ENCODE measurements around the gene PACC1. TPM values are rescaled to one million over a fixed set of nuclear protein-coding genes. Genes with fewer than 3 reads are reported as not detected.

The PACC1 gene
- total RNA-seq, 4 donors from 2014 or later = 1.4 to 3.8 (median 2.5) TPM

DNA sequence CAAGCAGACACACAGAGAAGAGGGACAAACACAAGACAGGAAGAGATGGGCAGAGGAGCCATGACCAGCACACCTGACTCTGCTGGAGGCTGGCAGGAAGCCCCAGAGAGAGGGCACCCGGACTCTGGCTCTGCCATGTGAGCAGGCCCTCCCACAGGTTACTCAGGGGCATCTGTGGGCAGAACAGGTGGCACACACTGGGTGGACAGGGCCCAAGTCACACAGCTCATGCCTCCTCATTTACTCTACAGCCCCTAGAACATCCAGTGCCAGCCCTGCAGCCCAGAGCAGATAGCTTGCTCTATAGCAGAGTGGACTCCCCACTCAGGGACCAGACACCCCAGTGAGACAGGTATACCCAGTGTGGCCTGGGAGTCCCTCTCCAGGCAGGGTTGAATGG, 28.7 kb downstream of the PACC1 start:
- ATAC-seq = peak in 1 of 2 donors; percentile 21

DNA sequence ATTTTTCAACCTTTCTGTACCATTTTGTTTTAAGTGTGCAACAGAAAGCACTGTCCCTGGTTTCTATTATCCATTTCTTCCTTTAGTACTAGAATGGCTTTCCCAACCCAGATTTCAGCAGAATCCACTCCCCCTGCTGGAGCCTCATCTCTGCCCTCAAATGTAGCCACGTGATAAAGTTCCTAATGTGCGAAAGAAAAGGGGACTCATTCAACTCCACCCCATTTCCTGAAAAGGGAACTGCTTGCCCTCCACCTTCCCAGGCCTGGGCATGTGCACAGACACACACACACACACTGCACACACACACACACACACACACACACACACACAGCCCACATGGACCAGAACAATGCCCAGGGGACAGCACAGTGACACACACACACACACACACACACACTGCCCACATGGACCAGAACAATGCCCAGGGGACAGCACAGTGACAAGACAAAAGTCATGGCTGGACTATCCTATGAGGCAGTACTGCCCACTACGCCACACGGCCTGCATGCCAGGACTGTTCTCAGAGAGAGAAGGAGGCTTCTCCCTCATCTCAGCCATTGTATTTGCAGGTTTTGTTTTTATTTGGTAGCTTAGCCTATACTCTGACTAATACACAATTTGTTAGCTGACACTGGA, 33.2 kb downstream of the PACC1 start:
- H3K27ac ChIP-seq = no peak overlapping the region
- H3K4me1 ChIP-seq = no peaks in the 10 kb centered on the region
- DNase-seq = no peak
- ATAC-seq = no peak
- TF ChIP-seq, protein P1, sequence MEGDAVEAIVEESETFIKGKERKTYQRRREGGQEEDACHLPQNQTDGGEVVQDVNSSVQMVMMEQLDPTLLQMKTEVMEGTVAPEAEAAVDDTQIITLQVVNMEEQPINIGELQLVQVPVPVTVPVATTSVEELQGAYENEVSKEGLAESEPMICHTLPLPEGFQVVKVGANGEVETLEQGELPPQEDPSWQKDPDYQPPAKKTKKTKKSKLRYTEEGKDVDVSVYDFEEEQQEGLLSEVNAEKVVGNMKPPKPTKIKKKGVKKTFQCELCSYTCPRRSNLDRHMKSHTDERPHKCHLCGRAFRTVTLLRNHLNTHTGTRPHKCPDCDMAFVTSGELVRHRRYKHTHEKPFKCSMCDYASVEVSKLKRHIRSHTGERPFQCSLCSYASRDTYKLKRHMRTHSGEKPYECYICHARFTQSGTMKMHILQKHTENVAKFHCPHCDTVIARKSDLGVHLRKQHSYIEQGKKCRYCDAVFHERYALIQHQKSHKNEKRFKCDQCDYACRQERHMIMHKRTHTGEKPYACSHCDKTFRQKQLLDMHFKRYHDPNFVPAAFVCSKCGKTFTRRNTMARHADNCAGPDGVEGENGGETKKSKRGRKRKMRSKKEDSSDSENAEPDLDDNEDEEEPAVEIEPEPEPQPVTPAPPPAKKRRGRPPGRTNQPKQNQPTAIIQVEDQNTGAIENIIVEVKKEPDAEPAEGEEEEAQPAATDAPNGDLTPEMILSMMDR (IDR thresholded peaks at IDR 0.05 in 4 of 5, conservative IDR thresholded peaks at IDR 0.05 in 1 of 5) = no peak
- no peak for TF ChIP-seq POLR2A (IDR thresholded peaks at IDR 0.05)
- H3K9me3 ChIP-seq = no peaks in the 10 kb centered on the region
- no peak overlapping the region for H3K4me3 ChIP-seq
- intact Hi-C loops (cut with DNase I; ENCODE audit: low total_unique reads) = no loop called here
- in situ Hi-C loops (cut with MboI; ENCODE audit: low sequenced_read_pairs in 4 of 4) = no loop called here
- no peaks in the 10 kb centered on the region for H3K27me3 ChIP-seq
- peaks cover 0 to 10% of the 10 kb centered on the region in 2 donors for H3K36me3 ChIP-seq

More for the DNA sequence above, 28.7 kb downstream of the PACC1 start:
- no peaks in the 10 kb centered on the region for H3K4me1 ChIP-seq
- H3K36me3 ChIP-seq = no peaks in the 10 kb centered on the region
- H3K27me3 ChIP-seq = no peaks in the 10 kb centered on the region
- in situ Hi-C loops (cut with MboI; ENCODE audit: low sequenced_read_pairs in 4 of 4) (no loop called here), intact Hi-C loops (cut with DNase I; ENCODE audit: low total_unique reads) (no loop called here)
- H3K4me3 ChIP-seq = no peak overlapping the region
- H3K9me3 ChIP-seq = no peaks in the 10 kb centered on the region
- TF ChIP-seq POLR2A (IDR thresholded peaks at IDR 0.05) = no peak
- no peak overlapping the region for H3K27ac ChIP-seq
- DNase-seq = no peak

DNA sequence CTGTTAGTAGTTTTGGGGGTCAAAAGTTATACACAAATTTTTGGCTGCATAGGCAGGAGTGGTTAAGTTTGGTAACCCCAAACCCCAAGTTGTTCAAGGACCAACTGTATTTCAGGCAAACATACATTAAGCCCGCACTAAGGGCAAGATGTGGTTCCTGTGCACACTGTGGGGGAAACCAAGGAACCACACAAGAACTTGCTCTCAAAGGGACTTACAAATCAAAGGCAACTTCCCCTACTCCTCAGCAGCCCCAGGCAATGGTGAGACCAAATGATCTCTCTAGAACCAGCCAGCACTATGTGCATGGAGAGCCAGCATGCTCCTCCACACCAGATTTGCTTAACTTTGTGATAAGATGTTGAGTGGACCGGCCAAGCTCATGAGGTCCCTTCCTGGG, 35.3 kb downstream of the PACC1 start:
- in situ Hi-C loops (cut with MboI; ENCODE audit: low sequenced_read_pairs in 4 of 4) (loop anchor here in 1 of 4 donors (10.0 kb wide), 1 partner anchor 65 kb away; no protein-coding TSS in a partner anchor), intact Hi-C loops (cut with DNase I; ENCODE audit: low total_unique reads) (no loop called here)
- Histone ChIP-seq H3K27ac (no peak overlapping the region), H3K4me1 (no peaks in the 10 kb centered on the region), H3K4me3 (no peak overlapping the region), H3K36me3 (peaks cover 0 to 10% of the 10 kb centered on the region in 2 donors), H3K27me3 (no peaks in the 10 kb centered on the region), H3K9me3 (no peaks in the 10 kb centered on the region)
- TF ChIP-seq, protein P1 (IDR thresholded peaks at IDR 0.05 in 4 of 5, conservative IDR thresholded peaks at IDR 0.05 in 1 of 5) = no peak
- TF ChIP-seq POLR2A (IDR thresholded peaks at IDR 0.05) = no peak
- ATAC-seq (no peak), DNase-seq (no peak)

DNA sequence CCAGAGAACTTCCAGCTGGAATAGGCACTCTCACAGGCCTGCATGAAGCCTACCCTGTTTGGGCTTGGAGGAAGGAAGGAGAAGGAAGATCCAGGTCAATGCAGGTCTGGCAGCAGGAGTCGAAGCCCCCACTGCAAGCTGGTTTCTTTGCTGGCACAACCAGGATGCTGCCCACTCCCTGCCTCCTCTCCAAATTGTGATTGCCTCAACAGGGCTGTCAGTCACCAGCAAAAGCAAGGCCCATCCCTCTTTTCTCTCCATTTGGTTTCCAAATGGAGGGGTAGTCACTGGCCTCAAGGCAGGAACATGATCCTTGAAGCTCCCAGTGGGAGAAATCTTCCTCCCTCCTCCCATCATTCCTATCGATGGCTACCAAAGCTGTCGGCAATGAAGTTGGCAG, 37.0 kb downstream of the PACC1 start:
- H3K4me3 ChIP-seq = no peak overlapping the region
- ATAC-seq (no peak), DNase-seq (no peak)
- H3K36me3 ChIP-seq = peaks cover 0 to 10% of the 10 kb centered on the region in 2 donors
- in situ Hi-C loops (cut with MboI; ENCODE audit: low sequenced_read_pairs in 4 of 4) = loop anchor here in 1 of 4 donors (10.0 kb wide), 1 partner anchor 67 kb away; no protein-coding TSS in a partner anchor
- no peaks in the 10 kb centered on the region for H3K4me1 ChIP-seq
- H3K27ac ChIP-seq = no peak overlapping the region
- H3K9me3 ChIP-seq = no peaks in the 10 kb centered on the region
- intact Hi-C loops (cut with DNase I; ENCODE audit: low total_unique reads) = no loop called here
- TF ChIP-seq POLR2A (IDR thresholded peaks at IDR 0.05) = no peak
- TF ChIP-seq, protein P1 (IDR thresholded peaks at IDR 0.05 in 4 of 5, conservative IDR thresholded peaks at IDR 0.05 in 1 of 5) = no peak
- H3K27me3 ChIP-seq = no peaks in the 10 kb centered on the region

DNA sequence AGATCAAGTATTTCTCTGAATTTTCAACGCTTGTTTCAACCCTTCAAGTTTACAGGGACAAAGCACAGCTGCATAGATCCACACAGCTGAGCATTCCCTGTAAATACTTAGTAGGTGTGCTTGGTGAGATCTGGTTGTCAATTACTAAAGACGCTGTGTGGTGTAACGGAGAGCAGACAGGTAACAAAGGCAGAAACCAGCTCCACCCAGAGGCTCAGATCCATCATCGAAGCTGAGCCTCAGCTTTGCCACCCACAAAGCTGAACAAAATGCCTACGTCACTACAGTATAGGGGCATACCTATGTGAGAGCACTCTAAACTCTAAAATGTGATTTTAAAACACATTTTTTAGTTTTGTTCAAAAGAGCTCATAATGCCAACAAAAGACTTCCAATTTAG, 38.7 kb downstream of the PACC1 start:
- in situ Hi-C loops (cut with MboI; ENCODE audit: low sequenced_read_pairs in 4 of 4) (loop anchor here in 1 of 4 donors (10.0 kb wide), 1 partner anchor 69 kb away; no protein-coding TSS in a partner anchor), intact Hi-C loops (cut with DNase I; ENCODE audit: low total_unique reads) (no loop called here)
- DNase-seq (no peak), ATAC-seq (no peak)
- Histone ChIP-seq H3K27ac (no peak overlapping the region), H3K4me3 (no peak overlapping the region), H3K36me3 (peaks cover 0 to 10% of the 10 kb centered on the region in 2 donors), H3K9me3 (no peaks in the 10 kb centered on the region), H3K27me3 (no peaks in the 10 kb centered on the region), H3K4me1 (no peaks in the 10 kb centered on the region)
- TF ChIP-seq POLR2A (IDR thresholded peaks at IDR 0.05) = no peak
- TF ChIP-seq, protein P1 (IDR thresholded peaks at IDR 0.05 in 4 of 5, conservative IDR thresholded peaks at IDR 0.05 in 1 of 5) = no peak
